ENCODE measurements around the gene RNF8.

Gene RNF8

GRCh38 chr6:37365791-37366190 is 12.0 kb downstream of the RNF8 start:
- no peaks in the 10 kb centered on the region for H3K4me1 ChIP-seq (ENCODE audit: control insufficient read depth in 1 of 2, insufficient read depth in 2 of 2, low read length in 2 of 2)
- H3K4me3 ChIP-seq (ENCODE audit: low read depth in 1 of 2, low read length in 2 of 2): no peak overlapping the region
- no peaks in the 10 kb centered on the region for H3K27me3 ChIP-seq (ENCODE audit: low read depth, low read length)
- H3K27ac ChIP-seq (ENCODE audit: low read length): no peak overlapping the region
- no peaks in the 10 kb centered on the region for H3K9me3 ChIP-seq (ENCODE audit: control insufficient read depth in 1 of 2, low read length in 2 of 2)
- H3K36me3 ChIP-seq (ENCODE audit: control insufficient read depth in 1 of 2, insufficient read depth in 2 of 2, low read length in 2 of 2): peaks cover 38% of the 10 kb centered on the region in 2 donors

DNA sequence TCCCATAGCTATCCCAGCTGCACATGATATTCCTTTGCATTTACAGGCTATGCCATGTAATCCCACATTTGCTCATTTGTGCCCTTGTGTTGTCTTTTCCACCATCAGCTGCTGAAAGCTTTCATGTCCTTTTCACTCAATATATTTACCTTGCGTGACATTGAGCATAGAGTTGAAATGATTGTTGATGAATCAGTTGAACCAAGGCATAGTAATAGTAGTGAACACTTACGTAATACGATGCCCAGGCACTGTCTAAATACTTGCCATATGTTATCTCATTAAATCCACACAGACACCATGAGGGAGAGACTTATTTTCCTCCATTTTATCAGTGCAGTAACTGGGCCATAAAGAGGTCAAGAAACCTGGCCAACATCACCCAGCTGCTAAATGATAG is 13.1 kb downstream of the RNF8 start:
- Histone ChIP-seq H3K27ac (ENCODE audit: low read length) (no peak overlapping the region), H3K36me3 (ENCODE audit: control insufficient read depth in 1 of 2, insufficient read depth in 2 of 2, low read length in 2 of 2) (peaks cover 35 to 39% of the 10 kb centered on the region in 2 donors)

DNA sequence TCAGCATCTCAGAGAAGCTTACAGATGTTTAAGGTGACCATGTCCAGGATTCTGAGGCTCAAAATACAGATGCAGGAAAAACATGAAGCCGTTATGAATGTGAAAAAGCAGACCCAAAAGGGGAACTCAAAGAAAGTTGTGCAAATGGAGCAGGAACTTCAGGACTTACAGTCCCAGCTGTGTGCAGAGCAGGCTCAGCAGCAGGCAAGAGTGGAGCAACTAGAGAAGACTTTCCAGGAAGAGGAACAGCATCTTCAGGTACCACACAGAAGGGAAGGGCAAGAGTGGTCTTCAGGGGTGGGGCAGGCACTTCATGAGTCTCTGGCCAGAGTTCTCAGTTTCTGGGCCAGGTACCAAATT is 15.2 kb downstream of the RNF8 start:
- no peaks in the 10 kb centered on the region for H3K4me1 ChIP-seq (ENCODE audit: control insufficient read depth in 1 of 2, insufficient read depth in 2 of 2, low read length in 2 of 2)
- H3K9me3 ChIP-seq (ENCODE audit: control insufficient read depth in 1 of 2, low read length in 2 of 2): no peaks in the 10 kb centered on the region
- peaks cover 33 to 41% of the 10 kb centered on the region in 2 donors for H3K36me3 ChIP-seq (ENCODE audit: control insufficient read depth in 1 of 2, insufficient read depth in 2 of 2, low read length in 2 of 2)
- H3K27me3 ChIP-seq (ENCODE audit: low read depth, low read length): no peaks in the 10 kb centered on the region
- no peak overlapping the region for H3K27ac ChIP-seq (ENCODE audit: low read length)
- no peak overlapping the region for H3K4me3 ChIP-seq (ENCODE audit: low read depth in 1 of 2, low read length in 2 of 2)

More for the DNA sequence above, 13.1 kb downstream of the RNF8 start:
- Histone ChIP-seq H3K27me3 (ENCODE audit: low read depth, low read length) (no peaks in the 10 kb centered on the region), H3K4me1 (ENCODE audit: control insufficient read depth in 1 of 2, insufficient read depth in 2 of 2, low read length in 2 of 2) (no peaks in the 10 kb centered on the region), H3K9me3 (ENCODE audit: control insufficient read depth in 1 of 2, low read length in 2 of 2) (no peaks in the 10 kb centered on the region), H3K4me3 (ENCODE audit: low read depth in 1 of 2, low read length in 2 of 2) (no peak overlapping the region)

- H3K36me3 ChIP-seq (ENCODE audit: control insufficient read depth in 1 of 2, insufficient read depth in 2 of 2, low read length in 2 of 2): peaks cover 37 to 43% of the 10 kb centered on the region in 2 donors
- H3K4me1 ChIP-seq (ENCODE audit: control insufficient read depth in 1 of 2, insufficient read depth in 2 of 2, low read length in 2 of 2): no peaks in the 10 kb centered on the region
- no peak overlapping the region for H3K4me3 ChIP-seq (ENCODE audit: low read depth in 1 of 2, low read length in 2 of 2)
- no peaks in the 10 kb centered on the region for H3K9me3 ChIP-seq (ENCODE audit: control insufficient read depth in 1 of 2, low read length in 2 of 2)
- no peaks in the 10 kb centered on the region for H3K27me3 ChIP-seq (ENCODE audit: low read depth, low read length)
- H3K27ac ChIP-seq (ENCODE audit: low read length): no peak overlapping the region
These were observed 15.8 kb downstream of the RNF8 start for GRCh38 chr6:37369321-37370201.

DNA sequence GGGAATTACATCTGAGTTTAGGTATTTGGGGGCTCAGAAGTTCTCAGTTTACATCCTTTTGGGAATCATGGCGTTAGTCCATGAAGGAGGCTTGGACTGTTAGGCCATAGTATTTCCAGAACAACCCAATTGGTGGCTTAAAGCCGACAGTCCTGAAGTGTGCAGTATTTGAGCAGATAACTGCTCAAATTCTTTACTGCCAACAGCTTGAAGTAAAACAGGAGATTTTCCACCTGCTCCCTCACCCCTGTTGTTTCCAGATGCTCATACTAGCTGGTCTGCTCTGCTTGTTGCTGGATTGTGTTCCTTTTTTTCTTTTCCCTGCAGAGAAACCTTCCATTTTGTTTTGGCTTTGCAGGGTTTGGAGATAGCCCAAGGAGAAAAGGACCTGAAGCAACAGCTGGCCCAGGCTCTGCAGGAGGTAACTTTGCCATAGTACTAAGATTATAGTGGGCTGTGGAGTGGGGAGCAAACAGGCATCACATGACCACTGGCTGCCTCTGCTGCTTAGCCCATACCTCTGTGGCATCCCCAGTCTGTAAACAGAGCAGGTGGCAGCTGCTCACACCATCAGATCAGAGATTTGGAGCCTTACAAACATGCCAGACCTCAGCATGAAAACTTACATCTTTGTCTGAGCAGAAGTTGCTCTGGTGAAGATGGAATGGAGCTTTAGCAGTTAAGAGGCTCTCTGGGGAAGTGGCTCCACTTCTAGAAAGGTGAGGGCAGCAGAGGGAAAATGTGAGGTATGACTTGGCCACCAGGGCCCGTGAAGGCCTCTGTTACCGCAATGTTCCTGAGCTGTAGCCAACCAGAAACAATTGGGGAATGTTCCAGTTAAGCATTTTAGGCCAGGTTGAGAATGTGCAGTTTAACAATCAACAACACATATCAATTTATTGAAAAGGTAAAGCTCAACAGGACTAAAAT is 17.6 kb downstream of the RNF8 start:
- Histone ChIP-seq H3K27ac (ENCODE audit: low read length) (no peak overlapping the region), H3K27me3 (ENCODE audit: low read depth, low read length) (no peaks in the 10 kb centered on the region), H3K4me3 (ENCODE audit: low read depth in 1 of 2, low read length in 2 of 2) (no peak overlapping the region), H3K9me3 (ENCODE audit: control insufficient read depth in 1 of 2, low read length in 2 of 2) (no peaks in the 10 kb centered on the region), H3K36me3 (ENCODE audit: control insufficient read depth in 1 of 2, insufficient read depth in 2 of 2, low read length in 2 of 2) (peaks cover 51 to 55% of the 10 kb centered on the region in 2 donors), H3K4me1 (ENCODE audit: control insufficient read depth in 1 of 2, insufficient read depth in 2 of 2, low read length in 2 of 2) (no peaks in the 10 kb centered on the region)

GRCh38 chr6:37372116-37372515 is 18.3 kb downstream of the RNF8 start:
- peaks cover 51 to 62% of the 10 kb centered on the region in 2 donors for H3K36me3 ChIP-seq (ENCODE audit: control insufficient read depth in 1 of 2, insufficient read depth in 2 of 2, low read length in 2 of 2)
- no peaks in the 10 kb centered on the region for H3K27me3 ChIP-seq (ENCODE audit: low read depth, low read length)
- H3K4me1 ChIP-seq (ENCODE audit: control insufficient read depth in 1 of 2, insufficient read depth in 2 of 2, low read length in 2 of 2): no peaks in the 10 kb centered on the region
- no peak overlapping the region for H3K4me3 ChIP-seq (ENCODE audit: low read depth in 1 of 2, low read length in 2 of 2)
- no peaks in the 10 kb centered on the region for H3K9me3 ChIP-seq (ENCODE audit: control insufficient read depth in 1 of 2, low read length in 2 of 2)
- no peak overlapping the region for H3K27ac ChIP-seq (ENCODE audit: low read length)

DNA sequence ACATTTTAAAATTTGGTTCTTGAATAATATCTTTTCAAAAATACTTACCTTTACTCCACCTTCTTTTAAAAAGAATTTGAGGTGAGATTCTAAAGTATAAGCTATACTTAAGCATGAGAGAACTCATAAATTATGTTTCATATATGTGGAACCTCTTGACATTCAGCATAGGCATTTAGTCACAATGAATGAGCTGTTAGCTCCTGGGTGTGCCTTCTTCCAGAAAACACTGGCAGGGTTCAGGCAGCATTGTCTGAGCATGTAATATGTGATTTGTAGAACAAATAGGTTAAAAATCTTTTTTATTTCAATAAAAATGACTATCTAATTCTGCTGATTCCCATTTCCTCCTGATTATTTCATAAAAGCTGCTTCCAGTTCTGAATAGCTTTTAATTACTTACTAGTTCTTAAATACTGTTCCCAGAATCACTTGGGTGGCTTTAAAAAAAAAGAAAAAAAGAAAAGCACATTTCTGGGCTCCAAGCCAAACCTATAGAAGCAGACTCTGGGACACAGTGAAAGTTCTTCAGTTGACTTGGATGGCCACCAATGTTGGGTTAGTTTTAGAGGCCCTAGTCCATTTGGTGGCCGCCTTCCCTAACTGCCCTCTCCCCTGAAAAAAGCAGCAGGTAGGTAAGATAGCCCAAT is 20.2 kb downstream of the RNF8 start:
- Histone ChIP-seq H3K9me3 (ENCODE audit: control insufficient read depth in 1 of 2, low read length in 2 of 2) (no peaks in the 10 kb centered on the region), H3K36me3 (ENCODE audit: control insufficient read depth in 1 of 2, insufficient read depth in 2 of 2, low read length in 2 of 2) (peaks cover 47 to 71% of the 10 kb centered on the region in 2 donors), H3K4me3 (ENCODE audit: low read depth in 1 of 2, low read length in 2 of 2) (no peak overlapping the region), H3K27me3 (ENCODE audit: low read depth, low read length) (no peaks in the 10 kb centered on the region), H3K4me1 (ENCODE audit: control insufficient read depth in 1 of 2, insufficient read depth in 2 of 2, low read length in 2 of 2) (no peaks in the 10 kb centered on the region), H3K27ac (ENCODE audit: low read length) (no peak overlapping the region)

- Histone ChIP-seq H3K4me1 (ENCODE audit: control insufficient read depth in 1 of 2, insufficient read depth in 2 of 2, low read length in 2 of 2) (no peaks in the 10 kb centered on the region), H3K27me3 (ENCODE audit: low read depth, low read length) (no peaks in the 10 kb centered on the region), H3K4me3 (ENCODE audit: low read depth in 1 of 2, low read length in 2 of 2) (no peak overlapping the region), H3K9me3 (ENCODE audit: control insufficient read depth in 1 of 2, low read length in 2 of 2) (no peaks in the 10 kb centered on the region), H3K36me3 (ENCODE audit: control insufficient read depth in 1 of 2, insufficient read depth in 2 of 2, low read length in 2 of 2) (peaks cover 32 to 58% of the 10 kb centered on the region in 2 donors), H3K27ac (ENCODE audit: low read length) (no peak overlapping the region)
These were observed 21.6 kb downstream of the RNF8 start for GRCh38 chr6:37375376-37375775.

- peaks cover 32 to 52% of the 10 kb centered on the region in 2 donors for H3K36me3 ChIP-seq (ENCODE audit: control insufficient read depth in 1 of 2, insufficient read depth in 2 of 2, low read length in 2 of 2)
- H3K9me3 ChIP-seq (ENCODE audit: control insufficient read depth in 1 of 2, low read length in 2 of 2): no peaks in the 10 kb centered on the region
- no peaks in the 10 kb centered on the region for H3K4me1 ChIP-seq (ENCODE audit: control insufficient read depth in 1 of 2, insufficient read depth in 2 of 2, low read length in 2 of 2)
- H3K4me3 ChIP-seq (ENCODE audit: low read depth in 1 of 2, low read length in 2 of 2): no peak overlapping the region
- H3K27me3 ChIP-seq (ENCODE audit: low read depth, low read length): no peaks in the 10 kb centered on the region
- no peak overlapping the region for H3K27ac ChIP-seq (ENCODE audit: low read length)
These were observed 22.4 kb downstream of the RNF8 start for GRCh38 chr6:37376078-37376743.

DNA sequence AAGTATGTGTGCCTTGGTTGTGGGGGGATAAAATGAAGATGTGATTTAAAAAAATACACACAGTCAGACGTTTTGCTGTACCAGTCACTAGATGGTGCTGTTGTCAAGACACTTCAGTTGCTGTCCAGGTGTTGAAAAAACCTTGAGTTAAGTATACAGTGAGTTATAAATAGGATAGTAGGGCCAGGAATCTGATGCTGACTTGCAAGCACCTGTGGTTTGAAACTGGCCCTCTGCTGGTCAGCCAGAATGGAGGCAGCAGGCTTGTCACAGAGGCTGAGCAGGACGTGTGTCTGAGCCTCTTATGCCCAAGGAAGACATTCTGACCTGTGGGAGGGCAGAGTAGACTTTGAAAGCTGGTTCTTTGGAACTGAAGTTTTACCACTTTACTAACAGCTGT is 27.8 kb downstream of the RNF8 start:
- no peak overlapping the region for H3K27ac ChIP-seq (ENCODE audit: low read length)
- H3K9me3 ChIP-seq (ENCODE audit: control insufficient read depth in 1 of 2, low read length in 2 of 2): no peaks in the 10 kb centered on the region
- no peaks in the 10 kb centered on the region for H3K4me1 ChIP-seq (ENCODE audit: control insufficient read depth in 1 of 2, insufficient read depth in 2 of 2, low read length in 2 of 2)
- H3K36me3 ChIP-seq (ENCODE audit: control insufficient read depth in 1 of 2, insufficient read depth in 2 of 2, low read length in 2 of 2): peaks cover 25 to 33% of the 10 kb centered on the region in 2 donors
- no peak overlapping the region for H3K4me3 ChIP-seq (ENCODE audit: low read depth in 1 of 2, low read length in 2 of 2)
- no peaks in the 10 kb centered on the region for H3K27me3 ChIP-seq (ENCODE audit: low read depth, low read length)

All from muscle layer of duodenum (tissue), 2 donors.